HEK293 (cell line): ENCODE measurements around the gene SLC51A.

Source experiments
- CTCF ChIA-PET: fragments of 350-600 bp; formaldehyde crosslinking; extraction: SDS; loops from one replicate; lab custom pipeline; 2021; ENCODE audit warnings: antibody characterized with exemption; lab: Yijun Ruan, JAX
- POLR2A ChIA-PET: fragments of 300-600 bp; formaldehyde crosslinking; extraction: SDS; loops from one replicate; lab custom pipeline; 2020; ENCODE audit warnings: antibody characterized with exemption, inconsistent platforms; lab: Yijun Ruan, JAX
- H3K27ac ChIP-seq: fragments of 200-500 bp; sonication (Bioruptor generic); 2 replicates; pipeline ENCODE4 v1.5.1; 2014; ENCODE audit warnings: low read depth, low read length, control low read depth, inconsistent platforms; ENCODE audit errors: extremely low read depth
- H3K36me3 ChIP-seq, 2 experiments: fragments of 200-500 bp in 1 of 2; sonication (Bioruptor generic) in 1 of 2; 1 replicate in 1 of 2; 2 replicates in 1 of 2; pipeline ENCODE4 v1.5.1; 2014 to 2017; ENCODE audit warnings: inconsistent platforms in 2 of 2, low read length in 2 of 2; ENCODE audit not compliant: control insufficient read depth in 2 of 2, insufficient read depth in 1 of 2
- H3K4me1 ChIP-seq: fragments of 200-500 bp; sonication (Bioruptor generic); 2 replicates; pipeline ENCODE4 v1.5.1; 2014; ENCODE audit warnings: mild to moderate bottlenecking, low read length, inconsistent platforms; ENCODE audit not compliant: control insufficient read depth, insufficient read depth
- H3K4me3 ChIP-seq: 2 replicates; pipeline ENCODE4 v1.5.1; 2011; ENCODE audit warnings: low read depth, mild to moderate bottlenecking, control low read depth, low read length, moderate library complexity
- H3K9me3 ChIP-seq: fragments of 200-500 bp; sonication (Bioruptor generic); 2 replicates; pipeline ENCODE4 v1.5.1; 2014; ENCODE audit warnings: low read depth, low read length, inconsistent platforms; ENCODE audit not compliant: control insufficient read depth, insufficient read depth
- GFI1B ChIP-seq: fragments of 450-650 bp; formaldehyde crosslinking; IDR thresholded peaks from 2 replicates; pipeline ENCODE4 v1.5.1; 2016; ENCODE audit warnings: missing biosample characterization, missing genetic modification characterization
- GLIS2 ChIP-seq: fragments of 450-650 bp; formaldehyde crosslinking; IDR thresholded peaks from 2 replicates; pipeline ENCODE4 v1.5.1; 2016; ENCODE audit warnings: missing biosample characterization, missing genetic modification characterization
- IKZF3 ChIP-seq: fragments of 450-650 bp; IDR thresholded peaks from 2 replicates; pipeline ENCODE4 v1.5.0; 2018; ENCODE audit warnings: missing biosample characterization, mild to moderate bottlenecking, missing genetic modification characterization, moderate library complexity
- KLF17 ChIP-seq: fragments of 450-650 bp; formaldehyde crosslinking; IDR thresholded peaks from 2 replicates; pipeline ENCODE4 v1.5.1; 2016; ENCODE audit warnings: missing biosample characterization, missing genetic modification characterization
- KLF8 ChIP-seq: fragments of 450-650 bp; formaldehyde crosslinking; IDR thresholded peaks from 2 replicates; pipeline ENCODE4 v1.5.1; 2016; ENCODE audit warnings: missing biosample characterization, missing genetic modification characterization
- OVOL3 ChIP-seq: fragments of 450-650 bp; formaldehyde crosslinking; IDR thresholded peaks from 2 replicates; pipeline ENCODE4 v1.5.1; 2016; ENCODE audit warnings: missing biosample characterization, missing genetic modification characterization
- PATZ1 ChIP-seq: fragments of 450-650 bp; formaldehyde crosslinking; IDR thresholded peaks from 2 replicates; pipeline ENCODE4 v1.5.1; 2016; ENCODE audit warnings: missing biosample characterization, missing genetic modification characterization
- ZBTB26 ChIP-seq: fragments of 450-650 bp; formaldehyde crosslinking; optimal IDR thresholded peaks from 2 replicates; pipeline ENCODE3; 2016; ENCODE audit warnings: missing biosample characterization, mild to moderate bottlenecking, missing genetic modification characterization
- ZNF132 ChIP-seq: fragments of 450-650 bp; formaldehyde crosslinking; IDR thresholded peaks from 2 replicates; pipeline ENCODE4 v1.5.1; 2017; ENCODE audit warnings: missing biosample characterization, missing genetic modification characterization, borderline replicate concordance
- ZNF24 ChIP-seq: fragments of 450-650 bp; formaldehyde crosslinking; IDR thresholded peaks from 2 replicates; pipeline ENCODE4 v1.5.1; 2016; ENCODE audit warnings: missing biosample characterization, missing genetic modification characterization
- ZNF280C ChIP-seq: fragments of 450-650 bp; formaldehyde crosslinking; IDR thresholded peaks from 2 replicates; pipeline ENCODE4 v1.5.1; 2016; ENCODE audit warnings: missing biosample characterization, missing genetic modification characterization
- ZNF280D ChIP-seq: fragments of 450-650 bp; formaldehyde crosslinking; IDR thresholded peaks from 2 replicates; pipeline ENCODE4 v1.5.1; 2016; ENCODE audit warnings: missing biosample characterization, missing genetic modification characterization
- ZNF292 ChIP-seq: fragments of 450-650 bp; formaldehyde crosslinking; IDR thresholded peaks from 2 replicates; pipeline ENCODE4 v1.5.1; 2016; ENCODE audit warnings: low read depth, missing biosample characterization, missing genetic modification characterization, borderline replicate concordance
- ZNF530 ChIP-seq: fragments of 450-650 bp; formaldehyde crosslinking; IDR thresholded peaks from 2 replicates; pipeline ENCODE4 v1.5.1; 2016; ENCODE audit warnings: low read depth, missing biosample characterization, missing genetic modification characterization
- ZNF76 ChIP-seq: fragments of 450-650 bp; formaldehyde crosslinking; IDR thresholded peaks from 2 replicates; pipeline ENCODE4; 2016; ENCODE audit warnings: low read depth, missing biosample characterization, missing genetic modification characterization, borderline replicate concordance
- ZNF785 ChIP-seq: fragments of 450-650 bp; formaldehyde crosslinking; IDR thresholded peaks from 2 replicates; pipeline ENCODE4 v1.5.1; 2016; ENCODE audit warnings: missing biosample characterization, missing genetic modification characterization
- ZXDB ChIP-seq: fragments of 450-650 bp; formaldehyde crosslinking; IDR thresholded peaks from 2 replicates; pipeline ENCODE4 v1.5.1; 2016; ENCODE audit warnings: missing biosample characterization, missing genetic modification characterization

The SLC51A gene

GRCh38 chr3:196168808-196169391, 47.4 kb upstream of the SLC51A start (continued):
- TF ChIP-seq ZNF280C (tag by site-specific recombination) (no peak), ZNF280D (tag by site-specific recombination) (no peak), IKZF3 (tag by site-specific recombination) (peak; percentile 35), ZBTB26 (tag by site-specific recombination) (no peak), ZNF530 (no peak), GFI1B (no peak), ZNF292 (tag by site-specific recombination) (no peak), OVOL3 (tag by site-specific recombination) (no peak), ZNF76 (no peak), KLF8 (tag by site-specific recombination) (no peak), ZNF24 (no peak), ZNF132 (no peak), ZXDB (tag by site-specific recombination) (no peak), GLIS2 (tag by site-specific recombination) (no peak)

GRCh38 chr3:196169836-196170240, 46.5 kb upstream of the SLC51A start:
- TF ChIP-seq ZNF785: no peak
- no peak for TF ChIP-seq PATZ1 (tag by site-specific recombination)
- TF ChIP-seq KLF17 (tag by site-specific recombination): no peak
- POLR2A ChIA-PET: no interaction called here

More at GRCh38 chr3:196169836-196170240, 46.5 kb upstream of the SLC51A start:
- H3K4me1 ChIP-seq: no peaks in the 10 kb centered on the region; the same call in 1 of the 2 replicates
- H3K36me3 ChIP-seq: no peaks in the 10 kb centered on the region
- no peak overlapping the region for H3K4me3 ChIP-seq
- CTCF ChIA-PET: no interaction called here
- H3K27ac ChIP-seq: no peak overlapping the region
- H3K9me3 ChIP-seq: no peaks in the 10 kb centered on the region
